ENCODE results near the gene GZMB. TPM values are rescaled to one million over a fixed set of nuclear protein-coding genes. Genes with fewer than 3 reads are reported as not detected.

The GZMB gene
- total RNA-seq, 2 experiments from 2014 or later, result 2,147 to 3,062 TPM

GRCh38 chr14:24631749-24632335 is 2.1 kb downstream of the GZMB start:
- Mint-ChIP-seq H3K36me3 (ENCODE audit: low read depth) (peaks cover 38% of the 10 kb centered on the region), H3K4me1 (peaks cover 17% of the 10 kb centered on the region), H3K27me3 (peaks cover 2% of the 10 kb centered on the region), H3K9me3 (ENCODE audit: low read depth) (no peaks in the 10 kb centered on the region), H3K4me3 (peak overlapping the region; percentile 78), H3K27ac (peak overlapping the region; percentile 88)
- DNase-seq (no peak), ATAC-seq (no peak)
- CTCF ChIA-PET, result interaction anchor here (1.3 kb wide), 1 partner anchor 36 kb away, joined by 4 read pairs; no protein-coding TSS in a partner anchor
- POLR2A ChIA-PET, result no interaction called here
- intact Hi-C loops (cut with DNase I, micrococcal nuclease), result loop anchor here in 1 of 2 experiments (2.0 kb wide), 1 partner anchor 27 kb away; no protein-coding TSS in a partner anchor

- peaks cover 12% of the 10 kb centered on the region for H3K4me1 Mint-ChIP-seq
- no peaks in the 10 kb centered on the region for H3K27me3 Mint-ChIP-seq
- peaks cover 38% of the 10 kb centered on the region for H3K36me3 Mint-ChIP-seq (ENCODE audit: low read depth)
- CTCF ChIA-PET, result interaction anchor here (0.6 to 1.3 kb wide), 3 partner anchors 20 to 154 kb away, joined by 3 to 4 read pairs (median 3); no protein-coding TSS in a partner anchor
- peak; percentile 1 for ATAC-seq
- POLR2A ChIA-PET, result no interaction called here
- H3K27ac Mint-ChIP-seq, result peak overlapping the region; percentile 88
- H3K9me3 Mint-ChIP-seq (ENCODE audit: low read depth), result no peaks in the 10 kb centered on the region
- intact Hi-C loops (cut with DNase I, micrococcal nuclease), result loop anchor here in 1 of 2 experiments (2.0 kb wide), 1 partner anchor 26 kb away; no protein-coding TSS in a partner anchor
- DNase-seq, result no peak
- H3K4me3 Mint-ChIP-seq, result peak overlapping the region; percentile 78
Observed at GRCh38 chr14:24630872-24631477, 3.0 kb downstream of the GZMB start.

DNA sequence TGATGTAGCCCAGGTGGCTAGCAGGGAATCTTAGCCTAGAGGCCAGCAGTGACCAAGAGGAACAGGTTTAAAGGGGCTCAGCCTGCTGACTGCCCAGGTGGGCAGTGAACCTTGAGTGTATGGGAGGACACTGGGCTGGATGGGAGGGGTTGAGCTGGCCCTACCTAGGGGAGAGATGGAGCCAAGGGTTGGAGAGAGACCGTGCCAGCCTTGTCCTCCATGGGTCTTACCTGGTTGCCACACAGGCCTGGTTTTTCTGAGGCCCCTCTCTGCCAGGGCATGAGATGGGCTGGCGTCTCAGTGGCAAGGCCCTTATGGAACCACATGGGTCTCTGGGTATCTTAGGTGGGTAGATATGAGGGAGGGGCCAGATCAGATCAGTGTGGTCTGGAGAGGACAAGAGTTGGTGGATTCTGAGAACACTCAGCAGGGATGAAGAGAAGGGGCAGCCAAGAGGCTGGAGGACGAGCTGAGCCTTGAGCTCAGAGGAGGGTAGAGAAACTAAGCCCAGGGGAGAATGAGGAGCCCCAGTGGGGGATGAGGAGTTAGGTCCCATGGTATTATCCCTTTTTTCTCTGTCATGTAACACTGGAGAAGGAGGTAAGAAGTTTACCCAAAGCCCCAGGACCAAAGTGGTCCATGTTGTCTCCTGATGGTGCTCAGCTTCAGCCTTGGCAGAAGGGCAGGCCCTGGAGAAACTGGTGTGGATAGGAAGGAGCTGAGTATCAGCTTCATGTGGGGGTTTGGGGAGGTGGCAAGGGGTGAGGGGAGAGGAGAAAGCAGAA is 3.7 kb downstream of the GZMB start:
- Mint-ChIP-seq H3K36me3 (ENCODE audit: low read depth) (peaks cover 38% of the 10 kb centered on the region), H3K27ac (peak overlapping the region; percentile 48), H3K4me3 (peak overlapping the region; percentile 78), H3K4me1 (peaks cover 12% of the 10 kb centered on the region), H3K27me3 (no peaks in the 10 kb centered on the region), H3K9me3 (ENCODE audit: low read depth) (no peaks in the 10 kb centered on the region)
- ChIA-PET POLR2A (interaction anchor here (0.6 kb wide), 1 partner anchor 172 kb away, joined by 5 read pairs; no protein-coding TSS in a partner anchor), CTCF (interaction anchor here (0.6 to 0.8 kb wide), 2 partner anchors 19 to 154 kb away, joined by 3 read pairs; no protein-coding TSS in a partner anchor)
- DNase-seq (peak; percentile 44), ATAC-seq (peak; percentile 25)
- intact Hi-C loops (cut with DNase I, micrococcal nuclease), result loop anchor here in 1 of 2 experiments (2.0 kb wide), 1 partner anchor 25 kb away; no protein-coding TSS in a partner anchor

GRCh38 chr14:24629521-24629920 is 4.5 kb downstream of the GZMB start:
- Mint-ChIP-seq H3K36me3 (ENCODE audit: low read depth) (peaks cover 38% of the 10 kb centered on the region), H3K27me3 (no peaks in the 10 kb centered on the region), H3K4me3 (peak overlapping the region; percentile 78), H3K9me3 (ENCODE audit: low read depth) (no peaks in the 10 kb centered on the region), H3K4me1 (peaks cover 12% of the 10 kb centered on the region), H3K27ac (peak overlapping the region; percentile 48)
- ATAC-seq (no peak), DNase-seq (no peak)
- ChIA-PET POLR2A (interaction anchor here (0.6 kb wide), 1 partner anchor 173 kb away, joined by 5 read pairs; no protein-coding TSS in a partner anchor), CTCF (no interaction called here)
- intact Hi-C loops (cut with DNase I, micrococcal nuclease), result no loop called here

DNA sequence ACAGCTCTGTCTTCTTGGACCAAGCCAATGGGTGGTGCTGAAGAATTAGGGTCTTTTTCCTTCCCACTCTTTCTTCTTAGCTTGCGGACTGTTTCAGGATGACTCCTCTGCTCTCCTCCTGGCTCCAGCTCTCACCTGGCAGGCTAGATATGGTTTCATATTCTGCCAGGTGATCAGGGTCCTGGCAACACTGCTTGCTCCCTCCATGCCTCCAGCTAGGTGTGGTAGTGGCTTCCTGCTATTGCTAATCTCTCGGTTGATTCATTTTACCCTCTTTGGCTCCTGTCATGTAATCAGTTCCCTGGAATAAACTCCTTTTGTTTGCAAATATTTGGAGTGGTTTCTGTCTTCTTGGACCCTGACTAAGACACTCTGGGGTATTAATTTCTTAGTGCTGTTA is 20.2 kb downstream of the GZMB start:
- ChIA-PET POLR2A (no interaction called here), CTCF (no interaction called here)
- Mint-ChIP-seq H3K4me1 (peaks cover 37% of the 10 kb centered on the region), H3K36me3 (ENCODE audit: low read depth) (no peaks in the 10 kb centered on the region), H3K4me3 (no peak overlapping the region), H3K27ac (no peak overlapping the region), H3K9me3 (ENCODE audit: low read depth) (no peaks in the 10 kb centered on the region), H3K27me3 (no peaks in the 10 kb centered on the region)
- intact Hi-C loops (cut with DNase I, micrococcal nuclease), result no loop called here
- ATAC-seq (no peak), DNase-seq (no peak)

GRCh38 chr14:24613241-24613640 is 20.7 kb downstream of the GZMB start:
- Mint-ChIP-seq H3K4me1 (peaks cover 41% of the 10 kb centered on the region), H3K9me3 (ENCODE audit: low read depth) (no peaks in the 10 kb centered on the region), H3K27me3 (no peaks in the 10 kb centered on the region), H3K4me3 (no peak overlapping the region), H3K36me3 (ENCODE audit: low read depth) (no peaks in the 10 kb centered on the region), H3K27ac (no peak overlapping the region)
- DNase-seq, result no peak
- POLR2A ChIA-PET, result no interaction called here
- ATAC-seq, result no peak
- intact Hi-C loops (cut with DNase I, micrococcal nuclease), result no loop called here
- CTCF ChIA-PET, result no interaction called here

DNA sequence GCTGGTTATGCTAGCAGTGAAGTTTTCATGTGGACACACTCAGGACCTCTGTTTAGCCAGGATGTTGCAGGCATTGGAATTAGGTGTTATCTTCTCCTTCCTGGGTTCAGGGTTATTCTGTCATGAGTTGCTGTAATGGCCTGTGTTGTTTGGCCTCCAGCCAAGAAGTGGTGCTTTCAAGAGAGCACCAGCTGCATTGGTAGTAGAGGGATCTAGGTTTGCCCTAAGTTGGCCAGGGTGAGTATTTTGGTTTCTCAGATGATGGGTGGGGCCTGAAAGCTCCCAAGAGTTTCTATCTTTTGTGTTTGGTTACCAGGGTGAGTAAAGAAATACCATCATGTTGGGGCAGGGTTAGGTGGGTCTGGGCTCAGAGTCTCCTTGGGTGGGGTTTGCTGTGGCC is 21.8 kb downstream of the GZMB start:
- Mint-ChIP-seq H3K36me3 (ENCODE audit: low read depth) (no peaks in the 10 kb centered on the region), H3K4me3 (no peak overlapping the region), H3K9me3 (ENCODE audit: low read depth) (no peaks in the 10 kb centered on the region), H3K27me3 (no peaks in the 10 kb centered on the region), H3K27ac (no peak overlapping the region), H3K4me1 (peaks cover 47% of the 10 kb centered on the region)
- no peak for DNase-seq
- intact Hi-C loops (cut with DNase I, micrococcal nuclease), result no loop called here
- ATAC-seq, result no peak
- ChIA-PET POLR2A (no interaction called here), CTCF (interaction anchor here (1.3 kb wide), 1 partner anchor 12 kb away, joined by 3 read pairs; no protein-coding TSS in a partner anchor)

GRCh38 chr14:24609655-24610344 is 24.2 kb downstream of the GZMB start, which contains the start of gene GZMH:
GZMH (minus strand) TSS chr14:24609685; CDS start chr14:24609613, 72 bp downstream.
- Mint-ChIP-seq H3K27ac (peak within 1 kb of the TSS; percentile 55), H3K4me3 (peak within 1 kb of the TSS; percentile 66), H3K9me3 (ENCODE audit: low read depth) (no peaks in the 10 kb centered on the region), H3K4me1 (peaks cover 61% of the 10 kb centered on the region), H3K27me3 (no peaks in the 10 kb centered on the region), H3K36me3 (ENCODE audit: low read depth) (no peaks in the 10 kb centered on the region)
- DNase-seq (peak; percentile 50), ATAC-seq (peak; percentile 79)
- intact Hi-C loops (cut with DNase I, micrococcal nuclease), result loop anchor here (5.0 kb wide), 1 partner anchor 127 kb away; no protein-coding TSS in a partner anchor
- POLR2A ChIA-PET, result no interaction called here
- CTCF ChIA-PET, result interaction anchor here (0.9 to 2.4 kb wide), 3 partner anchors 53 to 69 kb away, joined by 3 to 9 read pairs (median 5); no protein-coding TSS in a partner anchor

- H3K27ac Mint-ChIP-seq, result peak overlapping the region; percentile 49
- H3K36me3 Mint-ChIP-seq (ENCODE audit: low read depth), result no peaks in the 10 kb centered on the region
- peak overlapping the region; percentile 66 for H3K4me3 Mint-ChIP-seq
- DNase-seq, result no peak
- ATAC-seq, result no peak
- ChIA-PET CTCF (interaction anchor here (0.8 to 2.4 kb wide), 8 partner anchors 13 to 127 kb away, joined by 3 to 9 read pairs (median 4); no protein-coding TSS in a partner anchor), POLR2A (no interaction called here)
- H3K27me3 Mint-ChIP-seq, result no peaks in the 10 kb centered on the region
- no peaks in the 10 kb centered on the region for H3K9me3 Mint-ChIP-seq (ENCODE audit: low read depth)
- H3K4me1 Mint-ChIP-seq, result peaks cover 50% of the 10 kb centered on the region
- intact Hi-C loops (cut with DNase I, micrococcal nuclease), result loop anchor here (5.0 kb wide), 1 partner anchor 126 kb away; no protein-coding TSS in a partner anchor
Observed at GRCh38 chr14:24607635-24608514, 26.1 kb downstream of the GZMB start.

DNA sequence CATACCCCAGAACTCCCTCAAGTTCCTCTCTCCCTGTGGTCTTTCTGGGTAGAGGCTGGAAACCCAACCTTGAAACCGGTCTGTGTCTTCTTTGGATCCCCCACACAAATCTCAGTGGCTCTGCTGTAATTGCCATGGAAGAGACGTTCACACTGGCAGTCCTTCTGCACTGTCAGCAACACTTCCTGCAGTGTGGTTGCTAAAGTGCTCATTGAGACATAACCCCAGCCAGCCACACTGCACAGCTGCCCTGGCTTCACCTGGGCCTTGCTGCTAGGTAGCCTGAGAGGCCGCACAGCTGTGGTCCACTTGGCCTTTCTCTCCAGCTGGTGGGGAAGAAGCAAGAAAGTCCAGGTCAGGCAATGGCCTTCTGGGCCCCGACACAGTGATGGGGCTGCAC is 26.9 kb downstream of the GZMB start:
- Mint-ChIP-seq H3K27ac (peak overlapping the region; percentile 49), H3K4me1 (peaks cover 43% of the 10 kb centered on the region), H3K9me3 (ENCODE audit: low read depth) (no peaks in the 10 kb centered on the region), H3K36me3 (ENCODE audit: low read depth) (no peaks in the 10 kb centered on the region), H3K4me3 (peak overlapping the region; percentile 66), H3K27me3 (no peaks in the 10 kb centered on the region)
- CTCF ChIA-PET, result interaction anchor here (0.7 to 1.8 kb wide), 2 partner anchors 126 to 185 kb away, joined by 3 to 5 read pairs; no protein-coding TSS in a partner anchor
- ATAC-seq (no peak), DNase-seq (no peak)
- POLR2A ChIA-PET, result no interaction called here
- intact Hi-C loops (cut with DNase I, micrococcal nuclease), result loop anchor here (5.0 kb wide), 1 partner anchor 125 kb away; no protein-coding TSS in a partner anchor

Data from activated CD4-positive, alpha-beta T cell treated with anti-CD3 and anti-CD28 coated beads for 36 hours (primary cell).